ENCODE data around the gene BANP.
"Not testable (repeated sequence)": the region's sequence is repeated elsewhere in the genome, so short reads cannot be mapped to it uniquely, and the experiment has no call there.

Gene BANP

DNA sequence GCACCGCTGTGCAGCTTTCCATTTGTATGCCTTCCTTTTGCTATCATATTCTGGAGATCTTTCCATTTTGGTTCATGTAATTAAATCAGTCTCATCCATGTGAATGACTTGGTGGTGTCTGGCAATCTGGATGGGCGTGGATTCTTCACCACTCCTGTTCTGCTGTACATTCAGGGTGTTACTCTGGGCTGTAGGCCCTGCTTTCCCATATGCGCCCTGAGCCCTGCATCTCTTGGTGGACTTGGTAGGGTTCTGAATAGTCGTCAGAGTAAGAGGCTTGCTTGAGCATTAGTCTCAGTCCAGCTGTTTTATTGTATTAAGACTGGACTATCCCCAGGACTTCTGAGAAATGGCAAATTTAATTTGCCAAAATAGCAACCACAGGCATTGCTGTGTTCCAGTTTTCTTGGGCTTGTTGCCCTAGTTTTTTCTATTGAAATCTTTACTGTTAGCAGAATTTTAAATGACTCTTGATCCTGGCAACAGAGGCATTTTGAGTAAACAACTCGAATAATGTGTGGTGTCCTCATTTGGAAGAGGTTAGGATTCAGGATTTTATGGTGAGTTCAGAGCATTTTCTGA lies 14.9 kb downstream of the BANP start:
- peaks cover 3% of the 10 kb centered on the region for H3K9me3 Mint-ChIP-seq
- H3K36me3 Mint-ChIP-seq = peaks cover 37% of the 10 kb centered on the region
- peak overlapping the region; percentile 83 for H3K27ac Mint-ChIP-seq
- peaks cover 59% of the 10 kb centered on the region for H3K4me1 Mint-ChIP-seq
- H3K4me3 Mint-ChIP-seq = peak overlapping the region; percentile 61
- DNase-seq (ENCODE audit: low spot score in 2 of 2) (no peak), ATAC-seq (no peak)

DNA sequence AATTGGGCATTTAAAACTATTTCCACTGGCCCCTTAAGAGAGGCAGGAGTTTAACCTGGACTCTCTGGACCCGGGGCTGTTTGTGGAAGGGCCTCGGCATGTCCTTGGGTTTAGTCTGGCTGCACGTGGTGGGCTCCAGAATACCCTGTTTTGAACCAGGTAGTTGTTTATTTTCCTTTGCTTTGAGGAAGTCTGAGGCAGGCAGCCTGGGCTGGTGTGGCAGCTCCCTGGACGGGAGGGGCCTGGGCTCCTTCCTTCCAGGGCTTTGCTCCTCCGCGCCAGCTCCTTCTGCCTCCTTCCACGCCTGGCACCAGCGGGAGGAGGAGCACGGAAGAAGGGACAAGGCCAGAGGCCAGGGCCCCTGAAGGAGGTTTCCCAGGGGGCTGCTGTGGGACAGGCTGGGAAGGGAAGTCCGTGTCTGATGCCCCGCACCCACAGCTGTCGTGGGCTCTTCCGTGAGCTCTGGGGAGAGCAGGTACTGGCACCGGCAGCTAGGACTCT lies 15.5 kb downstream of the BANP start:
- Mint-ChIP-seq H3K4me3 (peak overlapping the region; percentile 61), H3K36me3 (peaks cover 37% of the 10 kb centered on the region), H3K27ac (peak overlapping the region; percentile 83), H3K9me3 (peaks cover 5% of the 10 kb centered on the region), H3K4me1 (peaks cover 60% of the 10 kb centered on the region)
- no peak for ATAC-seq
- DNase-seq (ENCODE audit: low spot score in 2 of 2) = no peak

DNA sequence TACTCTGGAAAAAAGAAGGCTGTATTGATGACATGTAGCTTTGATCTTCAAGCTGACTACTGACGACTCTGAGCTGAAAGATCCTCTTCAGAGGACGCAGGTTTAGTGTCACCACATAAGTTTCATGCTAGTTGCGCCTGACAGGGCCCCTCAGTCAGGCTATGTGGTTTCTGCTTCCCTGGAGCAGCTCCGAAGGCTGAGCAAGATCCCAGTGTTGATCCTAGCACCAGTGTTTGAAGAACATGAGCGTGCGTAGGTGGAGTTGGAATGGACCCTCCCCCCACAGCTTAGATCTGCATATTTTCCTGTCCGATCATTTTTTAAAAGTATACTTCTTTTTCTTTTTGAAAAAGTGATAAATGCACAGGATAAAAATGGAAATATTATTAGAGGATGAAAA lies 17.3 kb downstream of the BANP start:
- Mint-ChIP-seq H3K27ac (no peak overlapping the region), H3K4me3 (no peak overlapping the region), H3K9me3 (peaks cover 11% of the 10 kb centered on the region), H3K4me1 (peaks cover 64% of the 10 kb centered on the region), H3K36me3 (peaks cover 44% of the 10 kb centered on the region)
- DNase-seq (ENCODE audit: low spot score in 2 of 2) = no peak
- no peak for ATAC-seq

DNA sequence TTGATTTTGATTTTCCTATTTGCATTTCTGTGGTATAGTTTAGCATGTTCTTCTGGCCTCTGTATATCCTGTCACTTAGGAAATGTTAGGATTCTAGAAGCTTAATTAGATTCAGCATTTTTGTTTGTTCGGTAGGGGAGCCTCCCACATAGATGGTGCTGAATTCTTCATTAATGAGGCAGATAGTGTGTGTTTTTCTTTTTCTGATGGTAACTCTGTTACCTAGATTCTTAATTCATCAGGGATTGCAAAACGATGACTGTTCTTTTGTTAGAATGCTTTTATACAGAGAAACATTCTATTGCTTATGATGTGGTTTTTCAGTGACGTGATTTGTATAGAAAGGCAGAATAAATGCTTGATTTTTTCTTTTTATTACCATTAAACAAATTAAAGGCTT lies 19.0 kb downstream of the BANP start:
- H3K27ac Mint-ChIP-seq = no peak overlapping the region
- DNase-seq (ENCODE audit: low spot score in 2 of 2) = no peak
- peaks cover 62% of the 10 kb centered on the region for H3K4me1 Mint-ChIP-seq
- no peak overlapping the region for H3K4me3 Mint-ChIP-seq
- H3K9me3 Mint-ChIP-seq = peaks cover 11% of the 10 kb centered on the region
- ATAC-seq = no peak
- H3K36me3 Mint-ChIP-seq = peaks cover 34% of the 10 kb centered on the region

DNA sequence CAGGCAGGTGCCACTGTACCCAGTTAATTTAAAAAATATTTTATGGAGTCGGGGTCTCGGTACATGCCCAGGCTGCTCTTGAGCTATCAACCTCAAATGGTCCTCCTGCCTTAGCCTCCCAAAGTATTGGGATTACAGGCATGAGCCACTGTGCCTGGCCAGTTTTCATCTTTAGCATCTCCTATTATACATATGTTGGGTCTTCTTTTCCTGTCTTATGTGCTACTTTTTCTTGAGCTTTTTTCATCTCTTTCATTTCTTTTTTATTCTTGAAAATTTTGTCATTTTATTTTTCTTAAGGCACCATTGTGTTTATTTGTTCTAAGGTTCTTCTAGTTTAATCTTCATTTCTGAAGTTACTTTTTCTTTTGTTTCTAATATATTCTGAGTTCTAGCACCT lies 20.7 kb downstream of the BANP start:
- ATAC-seq (no peak), DNase-seq (ENCODE audit: low spot score in 2 of 2) (no peak)
- H3K4me1 Mint-ChIP-seq = peaks cover 52% of the 10 kb centered on the region
- no peak overlapping the region for H3K27ac Mint-ChIP-seq
- H3K9me3 Mint-ChIP-seq = peaks cover 11% of the 10 kb centered on the region
- H3K36me3 Mint-ChIP-seq = peaks cover 41% of the 10 kb centered on the region
- no peak overlapping the region for H3K4me3 Mint-ChIP-seq

DNA sequence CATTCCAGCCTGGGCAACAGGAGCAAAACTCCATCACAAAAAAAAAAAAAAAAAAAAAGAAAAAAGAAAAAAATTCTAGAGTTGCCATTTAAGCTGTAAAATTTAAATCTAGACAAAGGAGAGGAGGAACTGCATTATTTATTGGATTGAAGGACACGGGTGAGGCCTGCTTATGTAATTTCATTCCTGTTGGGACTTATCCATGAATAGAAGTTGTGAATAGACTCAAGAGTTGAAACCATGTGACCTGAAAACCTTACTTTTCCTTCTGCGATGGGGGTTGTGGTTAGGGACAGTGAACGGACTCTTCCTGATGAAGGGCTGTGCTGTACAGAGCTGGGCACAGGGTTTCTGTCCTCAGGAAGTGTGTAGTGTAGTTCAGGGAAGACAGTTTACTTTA lies 22.5 kb downstream of the BANP start:
- ATAC-seq (no peak), DNase-seq (ENCODE audit: low spot score in 2 of 2) (no peak)
- Mint-ChIP-seq H3K9me3 (peaks cover 11% of the 10 kb centered on the region), H3K4me3 (no peak overlapping the region), H3K36me3 (peaks cover 53% of the 10 kb centered on the region), H3K27ac (no peak overlapping the region), H3K4me1 (peaks cover 59% of the 10 kb centered on the region)

DNA sequence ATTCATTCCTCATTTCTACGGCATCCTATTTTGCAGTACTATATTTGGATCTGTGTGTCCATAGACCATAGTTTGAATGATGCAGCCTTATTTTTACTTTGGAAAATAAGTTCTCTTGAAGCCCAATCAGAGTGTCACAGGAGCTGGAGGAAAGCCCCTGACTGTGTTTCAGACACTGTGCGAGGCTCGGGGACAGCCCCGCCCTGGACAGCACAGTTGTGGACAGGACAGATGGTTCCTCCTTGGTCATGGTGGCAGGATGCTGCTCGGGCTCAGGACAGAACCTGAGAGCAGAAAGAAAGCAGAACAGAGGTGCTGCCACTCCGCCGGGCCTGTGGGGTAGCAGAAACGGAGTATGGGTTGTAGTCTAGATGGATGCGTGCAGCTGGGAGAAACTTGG lies 22.9 kb downstream of the BANP start:
- no peak overlapping the region for H3K4me3 Mint-ChIP-seq
- H3K27ac Mint-ChIP-seq = peak overlapping the region; percentile 56
- peaks cover 55% of the 10 kb centered on the region for H3K36me3 Mint-ChIP-seq
- peaks cover 60% of the 10 kb centered on the region for H3K4me1 Mint-ChIP-seq
- DNase-seq (ENCODE audit: low spot score in 2 of 2) = no peak
- peaks cover 11% of the 10 kb centered on the region for H3K9me3 Mint-ChIP-seq
- no peak for ATAC-seq

DNA sequence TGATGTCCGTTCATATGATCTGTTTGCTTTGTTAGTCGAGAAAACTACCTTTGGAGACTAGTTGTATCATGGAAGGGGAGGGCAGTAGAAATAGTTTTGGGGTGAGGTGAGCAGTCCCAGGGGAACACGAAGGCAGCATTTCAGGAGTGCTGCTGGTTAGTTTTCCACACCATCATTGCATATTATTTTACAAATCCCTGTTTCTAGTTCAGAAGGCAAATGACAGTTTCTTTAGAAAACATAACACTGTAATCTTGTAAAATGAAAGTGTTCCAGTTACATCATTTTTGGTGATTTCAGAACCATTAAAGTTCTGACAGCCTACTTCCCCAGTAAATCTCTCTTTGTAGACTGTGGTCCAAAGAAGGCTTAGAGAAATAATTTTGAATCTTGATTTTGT lies 25.4 kb downstream of the BANP start:
- DNase-seq (ENCODE audit: low spot score in 2 of 2) (no peak), ATAC-seq (no peak)
- Mint-ChIP-seq H3K9me3 (peaks cover 6% of the 10 kb centered on the region), H3K4me1 (peaks cover 73% of the 10 kb centered on the region), H3K36me3 (peaks cover 54% of the 10 kb centered on the region), H3K27ac (peak overlapping the region; percentile 63), H3K4me3 (no peak overlapping the region)

DNA sequence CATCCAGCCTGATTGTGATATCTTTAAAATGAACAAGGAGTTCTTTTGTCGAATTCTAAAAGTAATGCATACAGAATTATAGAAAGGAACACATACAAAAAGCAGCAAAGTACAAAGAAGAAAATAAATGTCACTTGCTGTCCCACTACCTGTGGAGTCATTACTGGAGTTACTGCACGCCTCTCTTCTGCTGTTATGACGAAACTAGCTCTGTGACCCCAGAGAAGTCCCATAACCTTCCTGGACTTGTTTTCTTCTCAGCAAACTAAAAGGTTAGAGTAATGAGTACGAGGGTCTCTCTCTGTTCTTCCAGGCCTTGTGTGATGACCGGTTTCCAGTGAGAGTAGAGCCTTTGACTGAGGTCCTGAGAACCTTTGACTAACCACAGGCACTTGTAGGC lies 26.9 kb downstream of the BANP start:
- peaks cover 60% of the 10 kb centered on the region for H3K36me3 Mint-ChIP-seq

DNA sequence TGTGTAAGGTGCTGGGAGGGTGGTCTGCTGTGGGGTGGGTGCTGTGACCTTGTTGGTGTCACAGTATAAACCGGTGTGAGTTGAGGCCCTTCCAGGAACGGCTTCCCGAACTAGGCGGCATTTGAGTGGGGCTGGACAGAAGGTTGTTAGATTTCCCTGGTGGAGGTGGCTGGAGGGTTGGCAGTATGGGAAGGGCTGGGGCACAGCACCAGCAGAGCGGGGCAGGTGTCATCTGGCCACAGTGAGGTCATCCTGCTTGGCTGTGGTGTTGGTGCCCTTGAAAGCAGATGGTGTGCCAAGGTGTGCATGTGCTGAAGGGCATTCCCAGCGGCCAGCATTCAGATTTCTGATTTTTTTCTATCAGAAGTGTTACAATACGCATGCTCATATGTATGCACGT lies 28.1 kb downstream of the BANP start:
- H3K4me3 Mint-ChIP-seq = peak overlapping the region; percentile 42
- ATAC-seq (no peak), DNase-seq (ENCODE audit: low spot score in 2 of 2) (no peak)
- no peaks in the 10 kb centered on the region for H3K9me3 Mint-ChIP-seq
- peak overlapping the region; percentile 98 for H3K27ac Mint-ChIP-seq
- peaks cover 71% of the 10 kb centered on the region for H3K4me1 Mint-ChIP-seq
- H3K36me3 Mint-ChIP-seq = peaks cover 72% of the 10 kb centered on the region

More for the DNA sequence above, 26.9 kb downstream of the BANP start:
- Mint-ChIP-seq H3K27ac (peak overlapping the region; percentile 98), H3K9me3 (no peaks in the 10 kb centered on the region), H3K4me3 (no peak overlapping the region), H3K4me1 (peaks cover 73% of the 10 kb centered on the region)
- peak; percentile 73 for ATAC-seq
- DNase-seq (ENCODE audit: low spot score in 2 of 2) = no peak

DNA sequence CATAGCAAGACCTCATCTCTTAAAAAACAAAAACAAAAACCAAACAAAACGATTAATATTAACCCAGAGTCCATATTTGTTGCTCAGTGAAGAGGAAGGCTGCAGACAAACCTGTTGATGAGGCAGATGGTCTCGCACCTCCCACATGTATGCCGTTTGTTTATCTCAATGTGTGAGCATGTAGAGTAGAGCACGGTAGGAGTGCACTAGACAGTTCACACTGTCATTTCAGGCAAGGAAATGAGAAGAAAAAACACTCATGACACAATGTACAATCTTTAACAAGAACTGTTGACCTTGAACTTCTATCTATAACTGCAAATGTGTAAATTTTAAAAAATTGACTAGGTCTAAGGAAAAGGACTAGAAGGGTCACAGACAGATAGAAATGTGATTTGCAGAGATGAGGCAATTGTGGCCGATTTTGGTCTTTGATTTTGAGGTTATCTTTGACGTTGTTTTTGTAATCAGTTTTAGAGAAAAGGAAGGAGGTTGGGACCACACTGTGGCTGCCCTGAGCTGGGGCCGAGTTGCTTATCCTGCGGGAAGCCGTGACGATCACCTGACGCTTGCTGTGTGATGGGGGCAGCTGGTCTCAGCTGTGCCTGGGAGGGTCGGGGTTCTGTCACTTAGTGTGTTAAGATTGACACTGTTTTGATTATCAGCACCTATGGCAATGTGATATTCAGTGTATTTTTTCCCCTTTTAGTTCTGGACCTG lies 28.8 kb downstream of the BANP start:
- Mint-ChIP-seq H3K4me1 (peaks cover 72% of the 10 kb centered on the region), H3K4me3 (peak overlapping the region; percentile 42), H3K27ac (peak overlapping the region; percentile 98), H3K36me3 (peaks cover 79% of the 10 kb centered on the region)
- not testable (repeated sequence) for H3K9me3 Mint-ChIP-seq; DNase-seq (ENCODE audit: low spot score in 2 of 2)
- peak; percentile 68 for ATAC-seq

DNA sequence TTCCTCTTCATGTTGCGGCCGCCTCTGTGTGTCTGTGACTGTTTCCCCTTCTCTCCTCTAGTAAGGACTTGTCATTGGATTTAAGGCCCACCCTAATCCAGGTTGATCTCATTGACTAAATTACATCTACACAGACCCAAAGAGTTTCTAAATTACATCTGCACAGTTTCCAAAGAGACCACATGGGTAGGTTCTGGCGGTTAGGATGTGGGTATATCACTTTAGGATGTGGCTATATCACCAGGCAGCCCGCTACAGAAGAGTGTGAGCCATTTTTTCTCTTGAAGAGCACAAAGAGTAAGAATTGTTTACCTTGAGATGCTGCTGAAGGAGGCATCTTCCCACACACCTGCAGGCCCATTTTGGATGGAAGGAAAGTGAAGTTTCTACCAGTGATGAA lies 30.1 kb downstream of the BANP start:
- DNase-seq (ENCODE audit: low spot score in 2 of 2) (peak in 1 of 2 donors; percentile 66), ATAC-seq (peak; percentile 69)
- Mint-ChIP-seq H3K27ac (peak overlapping the region; percentile 98), H3K4me3 (peak overlapping the region; percentile 28), H3K4me1 (peaks cover 74% of the 10 kb centered on the region), H3K36me3 (peaks cover 90% of the 10 kb centered on the region)
- not testable (repeated sequence) for H3K9me3 Mint-ChIP-seq

DNA sequence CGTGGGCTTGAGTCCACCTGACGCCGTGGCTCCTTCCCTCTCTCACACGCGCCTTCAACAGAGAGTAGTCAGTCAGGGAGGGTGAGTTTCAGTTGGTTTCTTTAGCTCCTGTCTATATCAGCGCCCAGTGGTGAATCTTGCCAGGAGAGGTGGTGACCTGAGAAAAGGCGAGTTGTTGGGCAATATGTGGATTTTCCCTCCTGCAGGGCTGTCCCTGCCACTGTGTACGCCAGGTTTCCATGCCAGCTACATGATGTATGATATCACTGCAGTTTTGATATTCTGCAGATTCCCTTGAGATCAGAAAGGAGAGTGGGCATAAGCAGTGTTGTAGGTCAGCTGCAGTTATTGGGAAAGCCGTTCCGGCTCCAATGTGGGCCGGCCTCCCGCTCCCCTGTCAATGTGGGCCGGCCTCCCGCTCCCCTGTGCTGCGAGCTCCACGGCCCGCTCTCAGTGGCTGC lies 31.4 kb downstream of the BANP start:
- peak overlapping the region; percentile 98 for H3K27ac Mint-ChIP-seq

DNA sequence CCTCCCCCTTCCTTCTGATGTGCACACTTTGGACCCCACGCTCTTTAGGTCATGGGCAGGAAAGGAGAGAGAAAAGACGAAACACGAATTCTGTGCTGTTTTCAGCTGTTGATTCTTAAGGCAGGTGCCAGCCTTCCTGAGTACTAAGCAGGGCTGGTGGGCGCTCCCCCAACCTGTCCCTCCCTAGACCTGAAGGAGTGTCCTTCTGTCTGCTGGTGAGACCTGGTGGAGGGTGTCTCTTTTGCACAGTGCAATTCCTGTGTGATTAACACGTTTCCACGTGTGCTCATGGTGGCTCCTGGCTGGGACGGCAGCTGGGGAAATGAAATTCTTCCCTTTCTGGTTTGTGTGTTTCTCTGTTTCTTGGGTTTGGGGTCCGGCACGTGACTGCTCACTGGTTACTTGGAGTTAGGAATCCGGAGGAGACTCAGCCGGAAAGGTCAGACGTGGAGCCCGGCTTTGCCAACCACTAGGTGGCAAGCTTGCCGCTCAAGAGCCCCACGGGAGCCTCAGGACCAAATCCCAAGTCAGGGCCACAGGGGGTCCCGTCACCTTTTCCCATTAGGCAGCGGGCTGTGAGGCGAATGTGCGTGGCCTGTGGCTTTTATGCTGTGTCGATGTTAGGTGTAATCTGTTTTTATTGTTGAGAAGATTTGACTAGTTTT lies 32.0 kb downstream of the BANP start:
- peaks cover 75% of the 10 kb centered on the region for H3K4me1 Mint-ChIP-seq
- peak overlapping the region; percentile 98 for H3K27ac Mint-ChIP-seq
- not testable (repeated sequence) for ATAC-seq; H3K9me3 Mint-ChIP-seq; DNase-seq (ENCODE audit: low spot score in 2 of 2)
- peak overlapping the region; percentile 65 for H3K4me3 Mint-ChIP-seq
- peaks cover 89% of the 10 kb centered on the region for H3K36me3 Mint-ChIP-seq

More for the DNA sequence above, 31.4 kb downstream of the BANP start:
- H3K4me3 Mint-ChIP-seq = peak overlapping the region; percentile 65
- H3K36me3 Mint-ChIP-seq = peaks cover 88% of the 10 kb centered on the region
- peaks cover 77% of the 10 kb centered on the region for H3K4me1 Mint-ChIP-seq
- no peak for DNase-seq (ENCODE audit: low spot score in 2 of 2)
- no peaks in the 10 kb centered on the region for H3K9me3 Mint-ChIP-seq
- no peak for ATAC-seq

DNA sequence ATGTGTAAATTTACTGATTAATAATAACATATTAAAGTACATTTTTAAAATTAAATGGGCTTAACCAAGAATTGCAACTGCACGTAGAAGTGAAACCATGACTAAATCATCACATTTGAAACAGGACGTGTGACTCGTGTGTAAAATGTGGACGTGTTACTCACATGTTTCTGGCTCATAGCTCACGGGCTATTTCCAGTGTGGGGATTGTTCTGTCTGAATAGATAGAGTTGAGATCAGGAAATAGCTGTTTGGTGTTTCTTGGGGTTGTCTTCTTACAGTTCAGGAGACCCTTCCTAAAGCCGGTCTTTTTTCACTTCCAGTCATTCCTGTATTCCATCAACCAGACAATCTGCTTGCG lies 32.5 kb downstream of the BANP start:
- ATAC-seq = peak; percentile 80
- peak overlapping the region; percentile 98 for H3K27ac Mint-ChIP-seq
- peaks cover 70% of the 10 kb centered on the region for H3K4me1 Mint-ChIP-seq
- H3K36me3 Mint-ChIP-seq = peaks cover 89% of the 10 kb centered on the region
- DNase-seq (ENCODE audit: low spot score in 2 of 2); H3K9me3 Mint-ChIP-seq: not testable (repeated sequence)
- peak overlapping the region; percentile 65 for H3K4me3 Mint-ChIP-seq
